Measurements from ENCODE around the gene SPIRE1.
"Not testable (repeated sequence)": the region's sequence is repeated elsewhere in the genome, so short reads cannot be mapped to it uniquely, and the experiment has no call there.

The SPIRE1 gene

GRCh38 chr18:12485479-12486105 lies 172.3 kb downstream of the SPIRE1 start:
- no peak for DNase-seq (ENCODE audit: low spot score)

DNA sequence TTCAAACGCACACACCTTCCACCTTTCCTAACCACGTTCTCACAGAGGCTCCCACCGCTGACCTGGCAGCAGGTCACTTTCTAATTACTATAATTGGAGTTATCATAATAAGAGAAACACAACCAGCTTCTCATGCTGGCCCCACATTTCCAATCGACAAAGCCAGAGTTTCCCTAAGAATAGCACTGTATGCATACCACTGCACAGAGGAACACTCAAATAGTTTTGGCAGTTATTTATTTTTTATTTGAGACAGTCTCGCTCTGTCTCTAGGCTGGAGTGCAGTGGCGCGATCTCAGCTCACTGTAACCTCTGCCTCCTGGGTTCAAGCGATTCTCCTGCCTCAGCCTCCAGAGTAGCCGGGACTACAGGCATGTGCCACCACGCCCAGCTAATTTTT lies 176.0 kb downstream of the SPIRE1 start:
- DNase-seq (ENCODE audit: low spot score), result not testable (repeated sequence)

GRCh38 chr18:12479982-12480381 lies 177.9 kb downstream of the SPIRE1 start:
- no peak for DNase-seq (ENCODE audit: low spot score)

DNA sequence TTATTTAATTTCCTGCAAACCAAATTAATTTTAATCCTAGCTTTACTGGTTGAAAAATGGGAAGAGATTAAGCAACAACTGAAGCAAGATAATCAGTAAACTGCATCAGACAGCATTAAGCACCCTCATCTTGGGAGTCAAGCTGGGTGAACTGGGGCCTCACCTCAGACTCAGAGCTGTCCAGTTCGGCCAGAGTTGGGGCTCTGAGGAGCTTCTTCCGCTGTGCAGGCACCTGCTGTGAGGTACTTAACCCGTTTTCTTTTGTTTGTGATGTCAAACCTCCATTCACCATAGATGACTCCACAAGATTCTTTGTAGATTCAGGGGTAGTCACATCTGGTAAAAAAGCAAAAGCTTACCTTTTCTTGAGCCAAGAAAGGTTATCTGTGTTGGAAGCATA lies 178.4 kb downstream of the SPIRE1 start:
- DNase-seq (ENCODE audit: low spot score), result no peak

- DNase-seq (ENCODE audit: low spot score), result no peak
These were observed 179.4 kb downstream of the SPIRE1 start for GRCh38 chr18:12478269-12479047.

DNA sequence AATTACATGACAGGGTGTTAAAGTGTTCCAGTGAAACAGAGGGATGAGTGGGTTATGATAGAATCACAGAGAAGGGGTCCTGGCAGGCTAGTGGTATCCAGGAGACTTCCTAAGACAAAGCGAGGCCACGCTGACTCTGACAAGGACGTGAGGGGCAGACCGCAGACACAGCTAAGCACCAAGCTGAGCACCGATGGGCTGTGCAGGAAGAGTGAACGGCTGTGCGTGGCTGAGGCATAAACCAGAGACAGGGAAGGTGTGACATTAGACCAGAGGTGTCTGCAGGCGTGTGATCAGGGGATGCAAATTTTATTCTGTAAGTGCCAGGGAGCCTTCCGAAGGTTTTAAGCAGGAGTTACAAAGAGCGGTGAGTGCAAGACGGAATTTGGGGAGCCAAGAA lies 180.3 kb downstream of the SPIRE1 start:
- DNase-seq (ENCODE audit: low spot score), result no peak

DNA sequence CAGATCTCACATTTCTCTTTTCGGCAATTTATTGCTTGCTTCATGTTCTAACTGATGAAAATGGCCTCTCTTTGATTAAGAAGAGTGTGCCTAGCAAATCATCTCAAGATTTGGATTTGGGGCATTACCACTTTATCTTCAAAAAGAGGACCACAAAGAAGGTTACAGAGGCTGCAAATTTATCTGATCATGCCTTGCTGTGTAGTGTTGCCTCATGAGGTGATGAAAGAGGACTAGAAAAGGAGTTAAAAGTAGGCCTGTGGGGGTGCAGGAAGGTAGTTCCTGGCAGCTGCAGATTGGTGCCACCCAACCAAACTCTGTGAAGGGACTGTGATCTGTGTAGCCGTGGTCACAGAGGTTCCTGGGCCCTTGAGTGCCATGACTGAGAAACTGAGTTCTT lies 181.0 kb downstream of the SPIRE1 start:
- DNase-seq (ENCODE audit: low spot score), result no peak

DNA sequence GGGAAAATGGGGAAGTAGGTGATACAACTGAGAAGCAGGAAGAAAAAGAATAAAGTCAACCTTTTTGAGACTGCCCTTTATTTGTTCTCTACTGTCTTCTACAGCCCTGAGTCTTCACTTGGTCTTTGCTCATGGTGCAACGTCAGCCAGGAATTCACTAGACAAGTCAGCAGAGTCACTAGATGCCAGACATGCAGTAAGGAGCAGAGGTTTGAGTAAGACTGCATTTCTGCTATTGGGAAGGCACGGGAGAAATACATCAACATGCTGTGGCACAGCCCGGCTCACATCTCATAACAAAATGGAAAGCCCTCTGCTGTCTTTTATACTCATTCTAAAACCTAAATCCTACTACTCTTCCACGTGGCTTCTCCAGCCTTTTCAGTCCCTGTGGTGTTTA lies 183.0 kb downstream of the SPIRE1 start:
- DNase-seq (ENCODE audit: low spot score), result no peak

GRCh38 chr18:12474146-12474545 lies 183.8 kb downstream of the SPIRE1 start:
- DNase-seq (ENCODE audit: low spot score), result no peak

GRCh38 chr18:12470382-12471075 lies 187.4 kb downstream of the SPIRE1 start:
- no peak for DNase-seq (ENCODE audit: low spot score)

- DNase-seq (ENCODE audit: low spot score), result no peak
These were observed 189.5 kb downstream of the SPIRE1 start for GRCh38 chr18:12468445-12468844.

GRCh38 chr18:12464731-12465130 lies 193.2 kb downstream of the SPIRE1 start:
- DNase-seq (ENCODE audit: low spot score), result no peak

GRCh38 chr18:12463191-12463590 lies 194.7 kb downstream of the SPIRE1 start:
- no peak for DNase-seq (ENCODE audit: low spot score)

GRCh38 chr18:12462242-12462641 lies 195.7 kb downstream of the SPIRE1 start:
- no peak for DNase-seq (ENCODE audit: low spot score)

DNA sequence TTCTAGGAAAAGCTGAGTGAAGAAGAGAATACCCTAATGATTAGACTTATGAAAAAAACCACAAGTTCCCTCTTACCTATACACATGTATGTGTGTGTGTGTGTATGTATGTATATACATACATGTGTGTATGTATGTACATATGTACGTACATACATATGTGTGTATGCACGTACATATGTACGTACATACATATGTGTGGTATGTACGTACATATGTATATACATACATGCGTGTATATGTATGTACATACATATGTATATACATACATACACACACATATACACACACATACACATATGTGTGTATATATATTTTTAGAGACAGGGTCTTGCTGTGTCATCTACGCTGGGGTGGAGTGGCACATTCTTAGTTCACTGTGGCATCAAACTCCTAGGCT lies 196.6 kb downstream of the SPIRE1 start:
- DNase-seq (ENCODE audit: low spot score), result no peak

GRCh38 chr18:12460874-12461273 lies 197.0 kb downstream of the SPIRE1 start:
- DNase-seq (ENCODE audit: low spot score), result no peak

DNA sequence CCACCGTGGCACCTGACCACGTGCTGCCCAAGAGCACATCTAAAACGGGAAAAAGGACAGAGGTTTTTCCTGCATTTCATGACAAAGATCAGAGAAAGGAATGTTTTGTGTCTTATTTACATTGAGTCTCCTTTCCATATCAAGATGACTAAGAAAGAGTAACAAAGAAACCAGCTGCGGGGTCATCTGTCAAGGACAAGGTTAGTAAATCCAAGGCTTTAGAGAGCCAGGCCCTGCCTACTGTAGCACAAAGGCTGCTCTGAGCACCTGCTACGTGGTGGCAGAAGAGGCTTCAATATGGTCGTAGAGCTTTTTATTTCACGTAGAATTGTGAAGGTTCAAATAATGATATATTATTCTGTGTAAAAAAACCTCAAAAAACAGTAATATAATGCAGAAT lies 199.1 kb downstream of the SPIRE1 start:
- DNase-seq (ENCODE audit: low spot score), result no peak

GRCh38 chr18:12456441-12456840 lies 201.5 kb downstream of the SPIRE1 start:
- DNase-seq (ENCODE audit: low spot score), result no peak

GRCh38 chr18:12455496-12455895 lies 202.4 kb downstream of the SPIRE1 start:
- DNase-seq (ENCODE audit: low spot score), result no peak

DNA sequence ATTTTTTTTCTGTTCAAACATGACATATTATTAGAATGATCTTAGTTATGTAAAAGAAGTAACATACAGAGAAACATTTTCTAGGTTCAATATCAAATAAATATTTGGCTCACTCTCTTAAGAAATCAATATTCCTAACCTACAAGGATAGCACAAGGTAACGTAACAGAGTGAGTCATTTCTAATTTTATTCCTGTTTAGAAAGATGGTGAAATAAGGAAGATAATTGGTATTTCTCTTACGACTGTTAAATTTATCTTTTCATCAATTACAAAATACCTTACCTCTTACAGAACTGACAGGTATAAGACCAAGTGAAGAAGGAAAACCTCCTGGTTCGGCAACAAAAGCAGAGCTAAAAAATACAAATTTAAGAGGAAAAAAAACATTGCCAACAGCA lies 205.1 kb downstream of the SPIRE1 start:
- no peak for DNase-seq (ENCODE audit: low spot score)

DNA sequence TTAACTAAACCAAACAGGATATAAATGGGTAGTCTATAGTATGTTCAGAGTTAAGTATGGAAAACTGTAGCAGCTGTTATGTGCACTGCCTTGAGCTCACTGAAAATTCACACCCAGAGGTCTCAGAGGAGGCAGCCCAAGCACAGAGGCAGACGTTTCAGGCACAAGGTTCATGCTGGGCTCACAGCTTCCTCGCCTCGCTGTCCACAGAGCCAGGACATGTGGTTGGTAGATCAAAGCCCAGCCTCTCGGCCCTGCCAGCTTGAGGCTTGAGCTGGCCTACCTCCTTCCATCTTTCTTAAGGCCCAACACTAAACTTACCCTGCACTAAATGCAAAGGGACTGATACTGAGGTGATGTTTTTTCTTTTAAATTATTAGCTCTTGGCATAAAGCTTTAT lies 206.5 kb downstream of the SPIRE1 start:
- no peak for DNase-seq (ENCODE audit: low spot score)

DNA sequence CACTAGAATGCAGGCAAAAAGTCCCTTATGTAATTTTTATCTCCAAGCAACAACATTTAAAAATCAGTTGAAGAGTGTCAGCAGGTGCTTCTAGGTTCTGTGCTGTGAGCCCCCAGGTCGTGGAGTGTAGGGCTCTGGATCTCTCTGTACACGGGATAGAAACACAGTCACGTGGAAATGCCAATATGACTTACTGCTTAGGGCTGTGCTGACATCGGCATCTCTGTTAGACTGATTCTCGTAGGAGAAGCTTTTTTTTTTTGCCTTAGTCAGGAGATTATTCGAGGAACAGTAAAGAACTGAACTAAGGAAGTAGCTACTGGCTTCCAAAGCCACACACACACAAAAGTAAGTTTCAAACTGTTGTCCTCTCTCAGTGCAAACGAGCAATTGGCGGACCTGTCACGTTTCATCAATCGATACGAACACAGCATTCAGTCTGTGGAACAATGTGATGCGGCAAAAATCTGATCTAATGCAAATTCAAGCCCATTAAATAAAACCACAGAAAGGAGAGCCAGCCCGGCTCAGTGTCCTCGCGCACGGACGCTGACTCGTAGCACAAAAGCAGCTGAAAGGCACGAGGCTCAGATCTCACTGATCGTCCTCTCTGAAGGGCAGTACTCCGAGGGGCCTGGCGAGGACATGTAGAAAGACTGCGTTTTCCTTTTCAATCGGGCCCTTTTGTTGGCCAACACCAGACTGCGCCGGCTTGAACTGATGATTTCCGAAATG lies 208.7 kb downstream of the SPIRE1 start:
- DNase-seq (ENCODE audit: low spot score), result no peak

DNA sequence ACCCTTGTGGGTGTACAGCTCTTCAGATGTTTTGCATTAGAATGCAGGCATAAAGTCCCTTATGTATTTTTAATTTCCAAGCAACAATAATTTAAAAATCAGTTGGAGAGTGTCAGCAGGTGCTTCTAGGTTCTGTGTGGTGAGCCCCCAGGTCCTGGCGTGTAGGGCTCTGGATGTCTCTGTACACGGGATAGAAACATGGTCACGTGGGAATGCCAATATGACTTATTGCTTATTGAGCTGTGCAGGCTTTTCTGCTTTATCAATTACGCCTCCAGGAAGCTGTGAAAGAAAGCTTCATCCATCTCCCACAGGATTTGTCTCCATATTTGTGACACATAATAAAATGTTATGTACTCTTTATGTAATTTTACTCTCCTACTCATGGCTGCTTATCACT lies 212.4 kb downstream of the SPIRE1 start:
- no peak for DNase-seq (ENCODE audit: low spot score)
